Measurements from ENCODE around the gene SEC22A. TPM values are rescaled to one million over a fixed set of nuclear protein-coding genes. Genes with fewer than 3 reads are reported as not detected.

SEC22A gene
- total RNA-seq, 1 donor from 2014 or later, result 15.9 TPM

- Mint-ChIP-seq H3K27ac (no peak overlapping the region), H3K9me3 (no peaks in the 10 kb centered on the region), H3K36me3 (ENCODE audit: low read depth) (no peaks in the 10 kb centered on the region), H3K4me1 (no peaks in the 10 kb centered on the region), H3K27me3 (no peaks in the 10 kb centered on the region), H3K4me3 (no peak overlapping the region)
- no peak for DNase-seq
- ChIA-PET POLR2A (no interaction called here), CTCF (no interaction called here)
- intact Hi-C loops (cut with micrococcal nuclease), result no loop called here
- ATAC-seq (ENCODE audit: low read depth), result no peak
- no peak for TF ChIP-seq CTCF (IDR thresholded peaks at IDR 0.05)
Observed at GRCh38 chr3:123290107-123290930, 88.6 kb downstream of the SEC22A start.

- H3K27ac Mint-ChIP-seq, result no peak overlapping the region
- ChIA-PET CTCF (no interaction called here), POLR2A (no interaction called here)
- H3K27me3 Mint-ChIP-seq, result peaks cover 2% of the 10 kb centered on the region
- intact Hi-C loops (cut with micrococcal nuclease), result no loop called here
- no peak for TF ChIP-seq CTCF (IDR thresholded peaks at IDR 0.05)
- H3K4me1 Mint-ChIP-seq, result no peaks in the 10 kb centered on the region
- DNase-seq (no peak), ATAC-seq (ENCODE audit: low read depth) (no peak)
- no peaks in the 10 kb centered on the region for H3K36me3 Mint-ChIP-seq (ENCODE audit: low read depth)
- no peak overlapping the region for H3K4me3 Mint-ChIP-seq
- H3K9me3 Mint-ChIP-seq, result no peaks in the 10 kb centered on the region
Observed at GRCh38 chr3:123290962-123291361, 89.2 kb downstream of the SEC22A start.

DNA sequence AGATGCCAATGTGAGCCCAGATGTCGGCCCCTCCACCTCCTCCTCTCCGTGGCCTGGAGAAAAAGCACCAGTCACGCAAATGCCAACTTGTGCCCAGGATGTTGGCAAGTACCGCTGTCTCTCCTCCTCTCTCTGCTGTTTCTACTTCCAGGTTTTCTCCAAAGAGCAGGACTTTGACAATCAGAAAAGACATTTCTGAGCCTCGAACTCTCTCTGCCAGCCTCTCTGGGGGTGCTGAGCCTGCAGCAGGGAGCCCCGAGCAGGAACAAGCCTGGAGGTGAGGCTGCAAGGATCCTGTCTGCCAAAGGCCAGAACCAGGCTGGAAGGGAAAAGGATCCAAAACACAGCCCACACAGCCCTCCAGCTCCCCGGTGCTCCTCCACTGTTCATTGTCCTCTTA is 89.7 kb downstream of the SEC22A start:
- TF ChIP-seq CTCF (IDR thresholded peaks at IDR 0.05), result no peak
- Mint-ChIP-seq H3K4me3 (no peak overlapping the region), H3K36me3 (ENCODE audit: low read depth) (no peaks in the 10 kb centered on the region), H3K27ac (no peak overlapping the region), H3K27me3 (peaks cover 2% of the 10 kb centered on the region), H3K4me1 (no peaks in the 10 kb centered on the region), H3K9me3 (no peaks in the 10 kb centered on the region)
- no peak for DNase-seq
- POLR2A ChIA-PET, result no interaction called here
- CTCF ChIA-PET, result no interaction called here
- ATAC-seq (ENCODE audit: low read depth), result no peak
- intact Hi-C loops (cut with micrococcal nuclease), result no loop called here

- H3K4me1 Mint-ChIP-seq, result no peaks in the 10 kb centered on the region
- no peak overlapping the region for H3K4me3 Mint-ChIP-seq
- no peak for TF ChIP-seq CTCF (IDR thresholded peaks at IDR 0.05)
- DNase-seq, result no peak
- ChIA-PET POLR2A (no interaction called here), CTCF (no interaction called here)
- H3K9me3 Mint-ChIP-seq, result no peaks in the 10 kb centered on the region
- intact Hi-C loops (cut with micrococcal nuclease), result no loop called here
- no peak for ATAC-seq (ENCODE audit: low read depth)
- peaks cover 2% of the 10 kb centered on the region for H3K27me3 Mint-ChIP-seq
- no peaks in the 10 kb centered on the region for H3K36me3 Mint-ChIP-seq (ENCODE audit: low read depth)
- no peak overlapping the region for H3K27ac Mint-ChIP-seq
Observed at GRCh38 chr3:123292321-123293310, 90.9 kb downstream of the SEC22A start.

- H3K4me1 Mint-ChIP-seq, result no peaks in the 10 kb centered on the region
- ChIA-PET CTCF (no interaction called here), POLR2A (no interaction called here)
- no peak overlapping the region for H3K4me3 Mint-ChIP-seq
- ATAC-seq (ENCODE audit: low read depth) (no peak), DNase-seq (no peak)
- H3K27me3 Mint-ChIP-seq, result peaks cover 2% of the 10 kb centered on the region
- intact Hi-C loops (cut with micrococcal nuclease), result no loop called here
- H3K27ac Mint-ChIP-seq, result no peak overlapping the region
- H3K36me3 Mint-ChIP-seq (ENCODE audit: low read depth), result no peaks in the 10 kb centered on the region
- no peak for TF ChIP-seq CTCF (IDR thresholded peaks at IDR 0.05)
- no peaks in the 10 kb centered on the region for H3K9me3 Mint-ChIP-seq
Observed at GRCh38 chr3:123294296-123294938, 92.7 kb downstream of the SEC22A start.
